Sigmoid colon (tissue), 4 donors: ENCODE measurements around the gene LMF2.

Experiments used
- EP300 ChIP-seq, 4 donors: sonication (generic); formaldehyde crosslinking; IDR thresholded peaks; one replicate each; pipeline ENCODE4 v1.6.1; 2017; ENCODE audit warnings: antibody characterized with exemption in 4 of 4
- POLR2A ChIP-seq, 2 donors: fragments of 450-650 bp; IDR thresholded peaks; one replicate each; pipeline ENCODE4 v1.6.1; 2016; ENCODE audit warnings: antibody characterized with exemption in 2 of 2, mild to moderate bottlenecking in 2 of 2, moderate library complexity in 2 of 2
- POLR2AphosphoS5 ChIP-seq, 4 donors: sonication (generic); formaldehyde crosslinking; IDR thresholded peaks; one replicate each; pipeline ENCODE4 v1.6.1; 2017; ENCODE audit warnings: antibody characterized with exemption in 4 of 4
- TF ChIP-seq, protein P1 (sequence below), 4 experiments: fragments of 450-650 bp in 3 of 4; fragments of 200-600 bp in 1 of 4; IDR thresholded peaks; one replicate each; pipeline ENCODE4 v1.5.1; 2016 to 2019; ENCODE audit warnings: antibody characterized with exemption in 4 of 4, mild to moderate bottlenecking in 3 of 4, moderate library complexity in 2 of 4

DNA sequence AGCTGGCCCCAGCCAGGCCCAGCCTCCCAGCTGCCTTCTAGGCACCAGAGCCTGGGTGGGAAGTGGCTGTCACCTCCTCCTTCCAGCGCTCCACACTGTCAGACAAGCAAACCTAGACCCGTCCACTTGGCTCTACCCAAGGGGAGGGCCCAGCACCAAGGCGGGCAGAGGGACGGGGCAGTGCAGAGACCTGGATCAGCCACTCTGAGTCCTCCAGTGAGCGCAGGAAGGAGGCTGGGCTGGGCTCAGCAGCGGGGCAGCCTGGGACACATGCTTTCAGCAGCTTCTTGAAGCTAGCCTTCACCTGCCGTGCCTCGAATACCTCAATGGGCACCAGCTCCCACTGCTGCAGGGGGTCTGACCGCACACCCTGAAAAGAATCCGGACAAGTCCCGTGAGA lies 51.5 kb downstream of the LMF2 start:
- TF ChIP-seq, protein P1, sequence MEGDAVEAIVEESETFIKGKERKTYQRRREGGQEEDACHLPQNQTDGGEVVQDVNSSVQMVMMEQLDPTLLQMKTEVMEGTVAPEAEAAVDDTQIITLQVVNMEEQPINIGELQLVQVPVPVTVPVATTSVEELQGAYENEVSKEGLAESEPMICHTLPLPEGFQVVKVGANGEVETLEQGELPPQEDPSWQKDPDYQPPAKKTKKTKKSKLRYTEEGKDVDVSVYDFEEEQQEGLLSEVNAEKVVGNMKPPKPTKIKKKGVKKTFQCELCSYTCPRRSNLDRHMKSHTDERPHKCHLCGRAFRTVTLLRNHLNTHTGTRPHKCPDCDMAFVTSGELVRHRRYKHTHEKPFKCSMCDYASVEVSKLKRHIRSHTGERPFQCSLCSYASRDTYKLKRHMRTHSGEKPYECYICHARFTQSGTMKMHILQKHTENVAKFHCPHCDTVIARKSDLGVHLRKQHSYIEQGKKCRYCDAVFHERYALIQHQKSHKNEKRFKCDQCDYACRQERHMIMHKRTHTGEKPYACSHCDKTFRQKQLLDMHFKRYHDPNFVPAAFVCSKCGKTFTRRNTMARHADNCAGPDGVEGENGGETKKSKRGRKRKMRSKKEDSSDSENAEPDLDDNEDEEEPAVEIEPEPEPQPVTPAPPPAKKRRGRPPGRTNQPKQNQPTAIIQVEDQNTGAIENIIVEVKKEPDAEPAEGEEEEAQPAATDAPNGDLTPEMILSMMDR (IDR thresholded peaks at IDR 0.05), result no peak
- TF ChIP-seq POLR2A (IDR thresholded peaks at IDR 0.05) (no peak), EP300 (IDR thresholded peaks at IDR 0.05) (no peak), POLR2AphosphoS5 (IDR thresholded peaks at IDR 0.05) (peak in 1 of 4 donors; percentile 1)
